ENCODE results near the gene RBM39.
"Not testable (repeated sequence)": the region's sequence is repeated elsewhere in the genome, so short reads cannot be mapped to it uniquely, and the experiment has no call there.

GRCh38 chr20:35761548-35761947 lies 19.5 kb upstream of the RBM39 start:
- not testable (repeated sequence) for TF ChIP-seq CTCF, POLR2A (IDR thresholded peaks at IDR 0.05)
